NCI-H2107 (cell line): ENCODE measurements around the gene ZNF512B.
A peak's percentile ranks its signal among the peaks of the same experiment; 100 is the strongest.
"Not testable (repeated sequence)": the region's sequence is repeated elsewhere in the genome, so short reads cannot be mapped to it uniquely, and the experiment has no call there.

Experiments
- DNase-seq: peaks from one replicate; lab custom pipeline; 2025; lab: John Stamatoyannopoulos, UW

The ZNF512B gene

GRCh38 chr20:63977739-63978276 lies 8.1 kb upstream of the ZNF512B start:
- DNase-seq, result no peak

GRCh38 chr20:63976980-63977738 lies 7.4 kb upstream of the ZNF512B start:
- no peak for DNase-seq

- not testable (repeated sequence) for DNase-seq
These were observed 6.8 kb upstream of the ZNF512B start for GRCh38 chr20:63976511-63976910.

- DNase-seq, result peak; percentile 63
These were observed 4.9 kb upstream of the ZNF512B start for GRCh38 chr20:63974402-63975200.

- peak; percentile 66 for DNase-seq
These were observed 4.1 kb upstream of the ZNF512B start for GRCh38 chr20:63973636-63974401.

GRCh38 chr20:63973160-63973479 lies 3.4 kb upstream of the ZNF512B start:
- DNase-seq, result no peak

GRCh38 chr20:63972312-63973159 lies 2.8 kb upstream of the ZNF512B start:
- DNase-seq, result no peak

- not testable (repeated sequence) for DNase-seq
These were observed 2.2 kb upstream of the ZNF512B start for GRCh38 chr20:63971960-63972311.

GRCh38 chr20:63970714-63971431 lies 1.1 kb upstream of the ZNF512B start:
- DNase-seq, result no peak

GRCh38 chr20:63968928-63969760 lies 586 bp downstream of the ZNF512B start:
- DNase-seq, result no peak

- no peak for DNase-seq
These were observed 1.4 kb downstream of the ZNF512B start for GRCh38 chr20:63968136-63968927.

- no peak for DNase-seq
These were observed 2.2 kb downstream of the ZNF512B start for GRCh38 chr20:63967330-63968135.

- no peak for DNase-seq
These were observed 2.8 kb downstream of the ZNF512B start for GRCh38 chr20:63966944-63967322.

GRCh38 chr20:63966172-63966943 lies 3.4 kb downstream of the ZNF512B start:
- DNase-seq, result no peak

GRCh38 chr20:63964412-63964811 lies 5.3 kb downstream of the ZNF512B start:
- DNase-seq, result no peak

- DNase-seq, result no peak
These were observed 5.9 kb downstream of the ZNF512B start for GRCh38 chr20:63963784-63964301.

GRCh38 chr20:63963348-63963741 lies 6.4 kb downstream of the ZNF512B start:
- DNase-seq, result no peak
